Measurements from ENCODE around the gene DGKB. TPM values are rescaled to one million over a fixed set of nuclear protein-coding genes. Genes with fewer than 3 reads are reported as not detected.

Gene DGKB
- total RNA-seq, 4 donors from 2014 or later, result 0.78 to 2.5 (median 1.5) TPM

DNA sequence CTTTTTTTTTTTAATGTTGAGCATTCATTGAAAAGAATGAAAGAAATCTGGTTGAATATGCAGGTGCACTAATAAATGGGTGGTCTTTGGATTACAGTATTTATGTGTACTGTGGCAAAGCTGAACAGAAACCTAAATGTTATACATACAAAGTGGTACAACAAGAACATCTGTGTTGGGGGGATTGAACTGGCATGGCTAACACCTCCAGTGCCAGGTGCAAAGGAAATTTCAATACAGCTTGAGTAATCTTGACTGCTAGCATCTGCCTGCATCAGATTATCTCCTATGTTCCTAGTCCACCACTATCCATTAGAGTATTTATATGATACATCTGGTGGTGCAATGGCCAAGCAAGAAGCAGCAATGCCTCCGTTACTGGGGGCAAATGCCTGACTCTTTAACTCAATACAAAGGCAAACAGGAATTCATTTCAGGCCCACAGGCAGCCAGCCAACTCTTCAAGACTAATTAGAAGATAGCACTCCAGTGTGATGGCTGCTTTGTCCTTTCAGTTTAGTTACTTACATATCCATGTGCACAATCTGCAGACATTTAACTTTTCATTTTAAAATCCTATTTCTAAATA is 692.6 kb downstream of the DGKB start:
- TF ChIP-seq EP300 (IDR thresholded peaks at IDR 0.05) (no peak), POLR2A (IDR thresholded peaks at IDR 0.05) (no peak), CTCF (IDR thresholded peaks at IDR 0.05) (no peak)
- H3K27me3 ChIP-seq, result no peaks in the 10 kb centered on the region
- no peaks in the 10 kb centered on the region for H3K4me1 ChIP-seq
- no peaks in the 10 kb centered on the region for H3K36me3 ChIP-seq
- H3K4me3 ChIP-seq, result no peak overlapping the region
- no peak overlapping the region for H3K27ac ChIP-seq
- no peaks in the 10 kb centered on the region for H3K9me3 ChIP-seq
- no peak for DNase-seq (ENCODE audit: low spot score in 2 of 2)
- 21 to 44% methylated on average over 1 of the region's 1 CpG for WGBS, 2 donors

GRCh38 chr7:14207711-14208110 is 694.8 kb downstream of the DGKB start:
- DNase-seq (ENCODE audit: low spot score in 2 of 2), result no peak
- H3K27me3 ChIP-seq, result no peaks in the 10 kb centered on the region
- H3K4me1 ChIP-seq, result no peaks in the 10 kb centered on the region
- H3K27ac ChIP-seq, result no peak overlapping the region
- no peak overlapping the region for H3K4me3 ChIP-seq
- H3K9me3 ChIP-seq, result no peaks in the 10 kb centered on the region
- H3K36me3 ChIP-seq, result no peaks in the 10 kb centered on the region
- TF ChIP-seq CTCF (IDR thresholded peaks at IDR 0.05) (no peak), POLR2A (IDR thresholded peaks at IDR 0.05) (no peak), EP300 (IDR thresholded peaks at IDR 0.05) (no peak)

- Histone ChIP-seq H3K4me3 (no peak overlapping the region), H3K36me3 (no peaks in the 10 kb centered on the region), H3K27me3 (no peaks in the 10 kb centered on the region), H3K9me3 (no peaks in the 10 kb centered on the region), H3K27ac (no peak overlapping the region), H3K4me1 (no peaks in the 10 kb centered on the region)
- no peak for DNase-seq (ENCODE audit: low spot score in 2 of 2)
- TF ChIP-seq POLR2A (IDR thresholded peaks at IDR 0.05) (no peak), CTCF (IDR thresholded peaks at IDR 0.05) (no peak), EP300 (IDR thresholded peaks at IDR 0.05) (no peak)
- 63 to 87% methylated on average over 4 of the region's 4 CpGs for WGBS, 2 donors
Observed at GRCh38 chr7:14207138-14207537, 695.4 kb downstream of the DGKB start.

GRCh38 chr7:14206121-14206520 is 696.4 kb downstream of the DGKB start:
- WGBS, 2 donors, result 79 to 83% methylated on average over 1 of the region's 1 CpG
- Histone ChIP-seq H3K27ac (no peak overlapping the region), H3K9me3 (no peaks in the 10 kb centered on the region), H3K27me3 (no peaks in the 10 kb centered on the region), H3K4me3 (no peak overlapping the region), H3K4me1 (no peaks in the 10 kb centered on the region), H3K36me3 (no peaks in the 10 kb centered on the region)
- TF ChIP-seq EP300 (IDR thresholded peaks at IDR 0.05), result no peak
- no peak for TF ChIP-seq CTCF (IDR thresholded peaks at IDR 0.05)
- TF ChIP-seq POLR2A (IDR thresholded peaks at IDR 0.05), result no peak
- DNase-seq (ENCODE audit: low spot score in 2 of 2), result no peak

GRCh38 chr7:14201353-14201752 is 701.2 kb downstream of the DGKB start:
- Histone ChIP-seq H3K4me3 (no peak overlapping the region), H3K9me3 (peaks cover 0 to 17% (median 0%) of the 10 kb centered on the region in 4 donors), H3K4me1 (peaks cover 0 to 15% (median 7%) of the 10 kb centered on the region in 4 donors), H3K36me3 (no peaks in the 10 kb centered on the region), H3K27me3 (no peaks in the 10 kb centered on the region), H3K27ac (no peak overlapping the region)
- no peak for DNase-seq (ENCODE audit: low spot score in 2 of 2)
- WGBS, 2 donors, result 87 to 88% methylated on average over 3 of the region's 3 CpGs
- TF ChIP-seq CTCF (IDR thresholded peaks at IDR 0.05) (no peak), POLR2A (IDR thresholded peaks at IDR 0.05) (no peak), EP300 (IDR thresholded peaks at IDR 0.05) (no peak)
